Renal cortical epithelial cell (primary cell): ENCODE data around the gene ATP8A2. TPM values are rescaled to one million over a fixed set of nuclear protein-coding genes. Genes with fewer than 3 reads are reported as not detected.
A peak's percentile ranks its signal among the peaks of the same experiment; 100 is the strongest.
"Not testable (repeated sequence)": the region's sequence is repeated elsewhere in the genome, so short reads cannot be mapped to it uniquely, and the experiment has no call there.

ENCODE experiments used
- DNase-seq: peaks from one replicate; pipeline ENCODE4 v3.0.0-alpha.2; 2011; ENCODE audit warnings: low read depth
- total RNA-seq: library from RNA; depleted of rRNA; stranded (reverse); fragments of >200 nt; gene quantifications from 2 replicates; pipeline ENCODE4 v1.2.3, GENCODE V29; 2014

Gene ATP8A2
- total RNA-seq, 1 donor from 2014 or later, result 2.7 TPM

DNA sequence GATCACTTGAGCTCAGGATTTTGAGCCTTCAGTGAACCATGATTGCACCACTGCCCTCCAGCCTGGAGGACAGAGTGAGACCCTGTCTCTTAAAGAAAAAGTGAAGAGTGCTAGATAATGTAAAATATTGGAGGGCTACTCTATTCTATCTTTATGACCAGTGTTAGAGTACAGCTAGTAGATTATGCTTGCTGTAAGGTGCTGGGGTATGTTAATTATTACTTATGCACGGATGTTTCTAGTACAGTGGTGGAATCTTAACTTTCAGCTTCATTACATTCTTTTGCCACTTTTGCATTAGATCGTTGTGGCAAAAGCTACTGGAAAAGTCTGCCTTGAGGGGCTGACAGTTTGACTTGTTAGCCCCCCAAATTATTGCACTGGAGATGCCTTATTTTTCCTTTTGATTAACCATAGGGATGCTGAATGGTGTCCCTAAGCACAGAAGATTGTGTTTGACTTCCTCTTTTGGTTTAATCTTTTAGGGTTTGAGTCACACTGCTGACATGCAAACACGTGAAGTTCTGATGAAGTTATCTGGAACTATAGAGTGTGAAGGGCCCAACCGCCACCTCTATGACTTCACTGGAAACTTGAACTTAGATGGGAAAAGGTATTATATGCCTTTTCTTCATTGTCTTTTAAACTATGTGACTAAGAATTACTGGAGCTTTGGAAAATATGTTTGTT, 169.8 kb downstream of the ATP8A2 start:
- peak; percentile 13 for DNase-seq

DNA sequence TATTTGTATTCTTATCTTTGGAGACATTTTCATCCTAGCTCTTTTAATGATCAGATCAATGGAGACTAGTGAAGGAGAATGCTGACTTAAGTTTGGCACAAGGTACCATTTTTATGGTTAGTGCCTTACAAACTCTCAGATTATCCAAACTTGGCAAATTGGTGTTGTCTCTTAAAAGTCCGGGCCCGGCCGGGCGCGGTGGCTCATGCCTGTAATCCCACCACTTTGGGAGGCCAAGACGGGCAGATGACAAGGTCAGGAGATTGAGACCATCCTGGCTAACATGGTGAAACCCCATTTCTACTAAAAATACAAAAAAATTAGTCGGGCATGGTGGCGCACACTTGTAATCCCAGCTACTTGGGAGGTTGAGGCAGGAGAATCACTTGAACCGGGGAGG, 177.2 kb downstream of the ATP8A2 start:
- not testable (repeated sequence) for DNase-seq

DNA sequence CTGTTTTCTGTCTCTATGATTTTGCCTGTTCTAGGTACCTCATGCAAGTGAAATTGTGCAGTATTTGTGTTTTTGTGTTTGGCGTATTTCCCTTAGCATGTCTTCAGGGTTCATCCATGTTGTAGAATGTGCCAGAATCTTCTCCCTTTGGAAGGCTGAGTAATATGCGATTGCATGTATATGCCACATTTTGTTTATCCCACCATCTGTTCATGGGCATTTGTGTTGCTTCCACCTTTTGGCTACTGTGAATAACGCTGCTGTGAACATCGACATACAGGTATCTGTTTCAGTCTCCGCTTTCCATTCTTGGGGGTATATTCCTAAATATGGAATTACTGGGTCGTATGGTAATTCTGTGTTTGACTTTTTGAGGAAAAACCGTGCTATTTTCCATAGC, 190.0 kb downstream of the ATP8A2 start:
- no peak for DNase-seq

DNA sequence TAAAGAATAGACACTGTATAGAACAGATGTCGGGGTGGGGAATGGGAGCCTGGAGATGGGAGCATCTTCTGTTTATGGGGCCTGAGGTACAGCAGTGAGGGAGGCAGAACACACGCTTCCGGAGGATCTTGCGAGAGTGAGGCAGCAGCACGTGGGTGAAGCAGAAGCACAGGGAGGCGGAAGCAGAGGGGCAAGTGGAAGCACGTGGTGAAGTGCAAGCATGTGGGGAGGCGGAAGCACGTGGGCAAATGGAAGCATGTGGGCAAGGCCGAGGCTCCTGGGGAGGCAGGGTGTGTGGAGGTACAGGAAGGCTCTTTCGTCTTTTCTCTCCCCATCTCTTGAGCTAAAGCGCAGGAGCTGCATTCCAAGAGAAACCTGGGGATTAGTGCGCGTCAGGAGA, 198.4 kb downstream of the ATP8A2 start:
- DNase-seq, result no peak

DNA sequence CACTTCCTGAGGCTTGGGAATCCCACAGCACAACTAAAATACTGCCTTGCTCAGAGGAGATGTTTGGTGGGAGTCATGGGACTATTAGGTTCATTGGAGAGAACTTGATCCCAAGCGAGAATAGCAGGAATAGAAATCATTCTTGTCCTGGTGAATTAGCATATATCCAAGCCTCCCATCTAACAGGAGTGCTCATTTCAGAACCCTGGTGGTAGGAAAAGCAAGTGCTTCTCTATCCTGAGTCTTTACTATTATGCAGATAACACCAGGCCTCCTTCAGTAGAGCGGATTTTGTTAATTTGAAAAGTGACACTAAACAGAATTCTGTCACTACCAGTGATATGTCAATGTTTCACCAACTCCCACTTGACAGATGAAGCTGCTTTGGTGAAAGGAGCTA, 199.5 kb downstream of the ATP8A2 start:
- DNase-seq, result no peak

DNA sequence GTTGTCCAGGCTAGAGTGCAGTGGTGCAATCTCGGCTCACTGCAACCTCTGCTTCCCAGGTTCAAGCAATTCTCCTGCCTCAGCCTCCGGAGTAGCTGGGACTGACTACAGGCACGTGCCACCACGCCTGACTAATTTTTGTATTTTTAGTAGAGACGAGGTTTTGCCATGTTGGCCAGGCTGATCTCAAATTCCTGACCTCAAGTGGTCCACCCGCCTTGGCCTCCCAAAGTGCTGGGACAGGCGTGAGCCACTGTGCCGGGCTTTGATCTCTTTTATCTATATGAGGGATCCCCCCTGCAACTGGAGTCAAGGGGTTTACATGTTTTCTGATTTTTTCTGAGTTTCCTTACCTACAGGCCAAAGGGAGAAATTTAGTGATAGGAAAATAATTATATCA, 200.4 kb downstream of the ATP8A2 start:
- DNase-seq, result not testable (repeated sequence)

DNA sequence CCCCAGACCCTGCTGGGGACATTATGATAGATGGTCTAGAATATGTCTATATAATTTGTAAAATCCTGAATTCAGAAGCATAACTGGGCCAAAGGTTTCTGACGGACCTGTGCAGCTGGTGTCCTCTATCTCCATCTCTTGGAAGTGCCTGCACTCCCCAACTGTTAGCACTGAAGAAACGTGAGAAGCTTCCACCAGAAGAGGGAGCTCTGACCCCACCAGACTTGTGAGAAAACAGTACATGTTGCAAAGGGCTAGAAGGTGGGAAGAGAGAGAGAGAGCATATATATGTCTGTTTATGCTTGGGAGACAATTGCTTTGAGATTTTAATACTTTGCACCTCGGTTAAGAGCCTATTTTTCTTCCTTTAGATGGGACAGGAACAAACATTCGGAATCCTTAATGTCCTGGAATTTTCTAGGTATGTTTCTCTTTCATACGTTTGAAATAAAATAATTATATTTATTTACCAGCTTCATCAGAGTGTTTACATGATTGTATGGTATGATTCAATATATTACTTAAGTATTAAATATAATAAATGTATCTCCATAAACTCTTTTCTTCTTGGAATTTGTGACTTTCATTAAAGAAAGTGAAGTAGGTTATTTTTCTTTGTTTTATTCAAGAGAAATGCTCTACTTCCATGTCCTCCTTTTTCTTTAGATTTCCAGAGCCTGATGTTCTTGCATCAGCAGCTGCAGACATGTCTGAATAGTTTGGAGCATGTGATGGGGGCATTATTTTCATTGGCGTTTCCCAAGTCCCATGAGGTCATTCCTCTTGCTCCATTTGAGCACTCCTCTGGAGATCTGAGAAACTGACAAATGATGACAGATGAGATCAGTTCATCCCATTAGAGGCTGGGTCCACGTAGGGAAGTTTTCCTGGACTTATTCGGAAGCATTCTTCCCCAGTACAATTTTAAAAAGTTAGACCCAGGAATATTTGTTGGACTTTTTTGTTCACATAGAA, 202.9 kb downstream of the ATP8A2 start:
- peak; percentile 80 for DNase-seq

DNA sequence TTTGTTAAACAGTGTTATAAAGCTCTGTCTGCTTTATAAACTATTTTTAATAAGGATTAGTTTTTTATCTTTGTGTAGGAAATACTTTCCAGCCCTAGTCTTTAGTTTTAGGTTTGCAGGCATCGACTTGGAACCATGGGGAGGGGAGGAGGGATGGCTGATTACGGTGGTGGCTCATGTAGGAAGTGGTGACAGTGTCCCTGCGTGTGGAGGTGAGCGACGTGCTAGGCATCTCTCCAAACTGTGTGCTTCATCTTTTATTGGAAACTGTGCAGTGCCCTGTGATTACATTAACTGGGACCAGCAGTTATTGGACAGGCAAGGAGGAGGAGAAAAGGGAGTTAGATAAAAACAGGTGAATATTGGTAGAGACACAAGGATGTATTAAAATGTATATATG, 203.8 kb downstream of the ATP8A2 start:
- DNase-seq, result no peak

DNA sequence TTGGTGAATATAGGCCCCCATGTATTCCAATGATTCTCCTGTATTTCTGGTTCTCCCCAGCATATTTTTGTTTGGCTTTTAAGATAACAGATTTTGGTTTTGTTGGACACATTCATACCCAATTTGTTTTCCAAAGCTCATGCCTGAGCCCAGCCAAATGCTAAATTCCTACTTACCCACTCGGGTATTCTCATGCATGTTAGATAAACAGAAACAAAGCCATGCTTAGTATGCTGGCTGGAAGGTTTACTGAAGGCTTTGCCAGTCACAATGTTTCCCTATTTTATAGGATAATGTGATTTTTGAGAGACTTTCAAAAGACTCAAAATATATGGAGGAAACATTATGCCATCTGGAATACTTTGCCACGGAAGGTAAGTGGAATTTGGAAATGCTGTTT, 206.8 kb downstream of the ATP8A2 start:
- no peak for DNase-seq

DNA sequence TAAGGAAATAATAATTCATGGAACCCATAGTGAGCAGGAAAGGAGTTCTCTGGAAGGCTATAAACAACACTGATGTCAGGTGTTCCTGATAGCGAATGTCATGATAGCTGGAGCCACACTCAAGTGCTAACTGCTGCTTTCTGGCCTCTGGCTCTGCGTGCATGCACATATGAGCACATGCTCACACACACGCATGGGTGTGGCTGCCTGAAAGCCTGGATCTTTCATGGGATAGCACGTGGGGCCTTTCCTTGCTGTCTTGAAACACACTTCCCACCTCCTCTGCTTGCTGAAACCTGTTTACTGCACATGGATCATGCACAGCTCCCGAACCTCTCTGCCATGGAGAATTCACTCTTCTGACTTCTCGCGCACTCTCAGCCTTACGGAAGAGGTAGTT, 207.4 kb downstream of the ATP8A2 start:
- no peak for DNase-seq

DNA sequence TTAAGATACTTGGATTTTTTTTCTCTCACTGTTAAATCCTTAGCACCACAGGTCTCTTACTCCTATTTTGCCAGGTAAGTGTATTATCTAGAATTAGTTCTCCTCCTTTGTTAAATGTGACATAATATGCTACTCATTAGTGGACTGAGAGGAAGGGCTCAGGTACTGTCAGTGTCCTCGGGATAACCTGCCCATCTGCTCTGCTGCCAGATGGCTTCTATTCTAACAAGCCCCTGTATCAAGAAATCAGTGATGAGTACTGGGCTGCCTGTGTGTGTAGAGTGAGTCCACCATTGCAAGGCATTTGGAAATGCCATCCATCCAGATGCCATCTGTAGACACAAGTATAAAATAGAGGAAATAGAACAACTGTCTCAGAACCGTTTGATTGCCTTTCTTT, 209.6 kb downstream of the ATP8A2 start:
- no peak for DNase-seq

DNA sequence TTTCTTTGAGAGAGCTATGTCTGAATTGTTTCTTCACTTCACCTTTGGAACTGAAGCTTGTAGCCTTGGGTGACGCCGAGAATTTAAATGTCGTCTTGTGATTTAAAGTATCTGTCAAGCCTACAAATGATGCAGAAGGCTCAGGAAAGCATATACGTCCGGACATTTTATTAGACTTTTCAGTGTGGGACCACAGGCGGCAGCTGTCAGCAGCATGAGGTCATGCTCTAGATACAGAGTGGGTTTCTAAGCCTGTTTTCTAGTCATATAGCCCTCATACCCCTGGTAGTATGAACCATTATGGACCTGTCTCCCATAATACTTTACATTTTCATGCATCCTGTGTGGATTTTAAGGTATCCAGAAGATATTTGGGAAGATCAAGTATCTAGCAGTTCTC, 212.3 kb downstream of the ATP8A2 start:
- DNase-seq, result no peak

DNA sequence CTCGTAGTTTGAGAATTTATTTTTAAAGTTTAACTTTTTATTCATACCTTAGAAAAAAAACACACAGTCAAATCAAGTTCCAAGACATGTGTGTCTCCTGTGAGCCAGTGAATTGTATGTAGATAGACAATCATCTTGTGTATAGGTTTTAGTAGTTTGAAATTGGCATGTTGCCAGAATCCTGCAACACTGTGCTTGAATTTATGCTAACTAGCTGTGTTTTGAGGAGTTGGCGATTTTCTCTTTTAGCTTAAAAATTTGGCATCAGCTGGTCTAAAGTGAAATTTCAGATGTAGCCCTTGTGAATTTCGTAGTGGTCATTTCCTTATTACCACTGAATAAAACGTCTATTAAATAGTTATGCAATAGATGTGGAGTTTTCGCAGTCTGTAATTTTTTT, 213.2 kb downstream of the ATP8A2 start:
- DNase-seq, result no peak

DNA sequence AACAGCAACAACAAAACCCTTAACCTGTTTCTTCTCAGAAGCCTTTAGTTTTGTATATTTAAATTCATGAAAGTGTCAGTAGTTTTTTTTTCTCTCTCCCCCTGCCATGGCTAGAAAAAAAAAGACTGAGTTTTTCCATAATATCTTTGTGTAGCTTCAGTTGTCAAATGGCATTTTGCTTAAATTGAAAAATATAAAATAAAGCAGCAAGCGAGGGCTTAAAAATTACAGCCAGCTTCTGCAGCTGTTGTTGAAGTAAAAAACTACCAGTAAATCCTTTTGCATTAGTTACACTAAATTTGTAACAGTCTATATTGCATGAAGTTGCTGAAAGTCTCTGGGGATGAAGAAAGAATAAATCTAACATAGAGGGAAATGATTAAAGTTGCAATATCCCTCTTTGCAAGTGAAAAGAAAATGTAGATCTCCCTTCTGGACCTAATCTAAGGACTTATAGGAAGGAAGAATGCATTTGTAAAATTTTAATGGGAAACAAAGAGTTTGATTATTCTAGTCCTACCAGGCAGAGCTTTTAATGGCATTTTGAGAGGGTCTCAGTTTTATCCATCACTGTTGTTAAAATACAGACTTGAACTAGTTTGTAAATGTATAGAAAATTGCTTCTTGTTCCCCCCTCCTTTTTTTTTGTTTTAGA, 215.7 kb downstream of the ATP8A2 start:
- no peak for DNase-seq

DNA sequence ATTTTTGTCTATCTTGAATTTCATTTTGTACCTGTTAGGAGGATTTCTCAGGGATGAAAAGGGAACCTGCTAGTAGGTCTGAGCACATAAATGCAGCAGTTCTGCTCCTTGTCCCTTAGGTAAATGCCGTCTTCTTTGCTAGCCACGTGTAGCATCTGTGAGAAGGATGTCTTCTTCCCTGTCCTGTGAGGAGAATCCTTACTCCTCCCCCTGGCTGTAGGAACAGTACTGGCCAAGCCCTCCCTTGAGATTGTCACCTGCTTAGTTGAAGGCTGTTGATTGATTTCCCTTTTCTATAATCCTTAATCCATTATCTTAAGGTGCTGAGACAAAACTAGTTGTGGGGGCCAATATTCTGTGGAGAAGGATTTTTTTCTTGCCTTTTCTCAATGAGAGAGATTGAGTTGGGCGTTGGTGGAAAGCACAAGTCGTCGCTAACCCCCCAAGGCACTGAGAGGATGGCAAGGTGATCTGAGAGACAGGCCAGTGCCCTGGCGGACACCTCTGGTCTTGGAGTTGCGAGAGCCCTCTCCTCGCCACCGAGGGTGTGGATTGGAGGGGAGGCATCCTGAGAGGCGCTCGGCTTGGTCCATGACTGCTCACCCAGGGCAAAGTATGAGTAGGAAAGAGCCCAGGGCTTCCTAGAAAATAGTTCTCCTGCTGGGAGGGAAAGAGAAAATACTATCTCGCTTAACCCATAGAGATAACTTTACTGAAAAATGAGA, 216.7 kb downstream of the ATP8A2 start:
- DNase-seq, result no peak

DNA sequence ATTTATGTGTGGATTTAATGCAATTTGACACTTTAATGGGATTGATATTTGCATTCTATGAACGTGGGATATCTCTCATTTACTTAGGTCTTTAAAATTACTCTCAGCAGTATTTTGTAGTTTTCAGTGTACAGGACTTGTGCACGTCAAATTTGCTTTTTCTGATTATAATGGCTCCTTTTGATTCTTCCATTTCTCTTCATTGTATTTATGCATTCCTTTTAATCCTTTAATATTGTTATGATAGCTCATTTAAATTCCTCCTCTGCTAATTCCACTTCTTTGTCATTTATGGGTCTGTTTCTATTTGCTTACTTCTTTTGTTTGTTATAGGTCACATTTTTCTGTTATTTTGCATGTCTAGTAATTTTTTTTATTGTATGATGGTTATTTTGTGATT, 226.6 kb downstream of the ATP8A2 start:
- no peak for DNase-seq

DNA sequence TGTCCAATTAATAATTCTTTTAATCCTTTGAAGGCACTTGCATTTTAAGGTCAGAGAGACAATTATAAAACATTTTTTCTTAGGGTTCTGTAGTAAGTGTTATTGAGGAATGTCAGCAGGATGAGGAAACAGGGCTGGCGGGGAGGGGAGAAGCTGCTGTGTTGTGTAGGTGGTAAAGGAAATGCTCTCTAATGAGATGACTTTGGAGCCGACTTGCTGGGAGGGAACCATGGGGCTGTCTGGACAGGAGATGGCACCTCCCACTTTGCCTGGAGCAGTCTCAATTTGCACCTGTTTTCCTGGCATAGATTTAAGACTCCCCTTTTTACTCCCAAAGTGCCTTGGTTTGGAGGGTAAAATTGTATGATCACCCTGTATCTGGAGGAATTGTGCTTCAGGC, 230.4 kb downstream of the ATP8A2 start:
- no peak for DNase-seq

DNA sequence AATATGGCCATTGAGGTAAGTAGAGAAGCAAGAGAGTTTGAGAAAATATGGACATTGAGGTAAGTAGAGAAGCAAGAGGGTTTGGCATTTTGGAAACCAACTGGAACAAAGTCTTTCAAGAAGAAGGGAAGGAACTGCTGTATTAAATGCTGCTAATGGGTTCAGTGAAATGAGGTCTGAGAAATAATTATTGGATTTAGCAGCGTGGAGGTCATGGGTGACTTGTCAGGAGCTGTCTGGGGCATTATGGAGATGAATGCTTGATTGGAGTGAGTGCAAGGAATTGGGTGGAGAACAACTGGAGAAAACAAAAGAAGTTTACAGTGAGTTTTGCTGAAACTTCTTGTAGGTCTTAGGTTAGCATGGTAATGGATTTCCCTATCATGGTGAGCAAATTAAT, 232.3 kb downstream of the ATP8A2 start:
- no peak for DNase-seq

DNA sequence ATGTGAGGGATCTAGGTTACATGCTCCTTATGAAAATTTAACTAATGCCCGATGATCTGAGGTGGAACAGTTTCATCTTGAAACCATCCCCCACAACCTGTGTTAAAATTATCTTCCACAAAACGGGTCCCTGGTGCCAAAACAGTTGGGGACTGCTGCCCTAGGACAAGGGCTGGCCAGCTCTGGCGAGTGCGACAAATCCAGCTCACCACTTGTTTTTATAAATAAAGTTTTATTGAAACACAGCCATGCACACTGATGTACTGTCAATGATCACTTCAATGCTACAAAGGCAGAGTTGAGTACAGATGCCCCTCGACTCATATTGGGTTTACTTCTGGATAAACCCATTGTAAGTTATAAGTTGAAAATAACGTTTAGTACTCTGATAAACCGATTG, 235.3 kb downstream of the ATP8A2 start:
- DNase-seq, result no peak

DNA sequence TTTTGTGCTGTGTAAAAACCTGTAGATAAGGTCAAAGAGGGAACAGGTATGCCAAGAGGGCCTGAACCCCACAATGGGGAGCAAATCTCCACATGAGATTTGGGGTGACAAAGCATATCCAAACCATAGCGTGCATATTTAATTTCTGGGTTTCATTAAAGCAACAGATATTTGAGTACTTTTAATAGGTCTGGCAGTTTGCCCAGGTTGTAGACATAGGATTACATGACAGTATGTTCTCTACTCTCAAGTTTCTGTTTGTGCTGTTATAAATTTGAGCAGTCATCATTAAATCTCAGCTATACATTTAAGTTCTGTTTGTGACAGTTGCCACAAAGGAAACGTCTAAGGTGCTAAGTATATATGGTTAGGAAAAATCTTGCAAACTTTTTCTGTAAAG, 236.4 kb downstream of the ATP8A2 start:
- DNase-seq, result no peak

DNA sequence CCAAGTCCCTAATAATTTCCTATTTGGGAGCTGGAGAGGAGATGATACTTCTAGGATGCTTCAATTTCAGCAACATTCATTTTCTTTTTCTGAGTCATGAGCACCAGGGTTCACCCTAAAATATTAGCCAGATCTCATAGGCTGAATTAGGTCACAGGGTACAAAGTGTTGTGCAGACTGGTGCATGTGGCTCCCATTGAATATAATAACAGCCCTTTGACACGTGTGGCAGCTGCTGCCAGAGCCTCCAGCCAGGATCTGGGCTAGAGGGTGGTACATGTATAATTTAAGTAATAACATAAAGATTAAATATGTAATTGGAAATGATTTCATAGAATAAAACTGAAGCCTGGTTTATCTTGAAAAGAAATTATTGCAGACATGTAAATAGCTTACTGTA, 244.9 kb downstream of the ATP8A2 start:
- no peak for DNase-seq

DNA sequence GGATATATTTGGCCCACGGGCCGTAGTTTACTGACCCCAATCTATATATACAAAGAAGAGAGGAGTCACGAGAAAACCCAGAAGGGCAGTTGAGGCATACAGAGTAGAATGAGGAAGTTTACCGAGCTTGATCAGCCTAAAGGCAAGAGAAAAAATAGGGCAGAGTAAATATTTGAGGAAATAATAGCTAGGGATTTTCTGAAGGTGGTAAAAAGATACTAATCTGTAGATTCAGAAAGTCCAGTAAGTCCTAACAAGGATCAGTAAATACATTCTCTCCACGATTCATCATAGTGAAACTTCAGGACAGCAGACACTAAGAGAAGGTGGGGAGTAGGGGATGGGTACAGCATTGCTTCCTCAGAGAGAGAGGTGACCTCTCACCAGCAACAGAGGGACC, 248.1 kb downstream of the ATP8A2 start:
- DNase-seq, result no peak
